ENCODE data around the gene BCL7C.
A peak's percentile ranks its signal among the peaks of the same experiment; 100 is the strongest.

BCL7C gene

GRCh38 chr16:30918614-30919013 is 24.7 kb upstream of the BCL7C start:
- Histone ChIP-seq H2BK120ac (ENCODE audit: low read depth, low read length) (peak overlapping the region; percentile 65), H3K36me3 (replicated peaks in 1 of 2; ENCODE audit: control insufficient read depth in 2 of 2, insufficient read depth in 2 of 2, low read length in 2 of 2) (no peaks in the 10 kb centered on the region), H3K27ac (replicated peaks; ENCODE audit: low read length) (no peak overlapping the region), H3K4me1 (ENCODE audit: control insufficient read depth in 2 of 2, insufficient read depth in 1 of 2, low read depth in 1 of 2, low read length in 2 of 2) (peaks cover 2 to 9% of the 10 kb centered on the region in 2 donors), H2BK5ac (ENCODE audit: low read length) (no peak overlapping the region), H4K8ac (ENCODE audit: low read depth, low read length) (no peak overlapping the region), H3K18ac (ENCODE audit: low read length) (no peak overlapping the region), H3K27me3 (ENCODE audit: control insufficient read depth in 3 of 3, insufficient read depth in 3 of 3, low read depth in 1 of 3, low read length in 3 of 3) (no peaks in the 10 kb centered on the region), H3K79me1 (ENCODE audit: low read depth, low read length) (no peaks in the 10 kb centered on the region), H3K9me3 (replicated peaks in 1 of 2; ENCODE audit: control insufficient read depth in 2 of 2, insufficient read depth in 1 of 2, low read depth in 1 of 2, low read length in 2 of 2) (no peaks in the 10 kb centered on the region), H2BK12ac (ENCODE audit: low read length) (no peak overlapping the region), H4K91ac (ENCODE audit: low read depth, low read length, poor library complexity) (no peak overlapping the region), H2AFZ (ENCODE audit: low read length) (no peak overlapping the region), H2BK15ac (ENCODE audit: low read length) (no peak overlapping the region), H3K23ac (ENCODE audit: low read depth, low read length, poor library complexity) (no peak overlapping the region), H3K4me2 (ENCODE audit: insufficient read depth, low read length, poor library complexity, severe bottlenecking) (no peak overlapping the region), H2AK5ac (ENCODE audit: low read depth, low read length) (peak overlapping the region; percentile 46), H3K9ac (ENCODE audit: low read depth, low read length, poor library complexity) (no peak overlapping the region), H3K14ac (ENCODE audit: low read length) (no peak overlapping the region), H3K4me3 (ENCODE audit: low read length in 2 of 2) (no peak overlapping the region), H3K4ac (ENCODE audit: low read length) (no peak overlapping the region)
- WGBS, 2 donors (ENCODE audit: extremely low coverage in 2 of 2, insufficient read length in 2 of 2, insufficient replicate concordance in 1 of 2): no CpG with 5 or more reads among the region's 1 CpG
- no peak for DNase-seq (ENCODE audit: low spot score)

GRCh38 chr16:30914830-30915229 is 21.0 kb upstream of the BCL7C start:
- no peaks in the 10 kb centered on the region for H3K9me3 ChIP-seq (replicated peaks in 1 of 2; ENCODE audit: control insufficient read depth in 2 of 2, insufficient read depth in 1 of 2, low read depth in 1 of 2, low read length in 2 of 2)
- H3K36me3 ChIP-seq (replicated peaks in 1 of 2; ENCODE audit: control insufficient read depth in 2 of 2, insufficient read depth in 2 of 2, low read length in 2 of 2): no peaks in the 10 kb centered on the region
- H3K4me1 ChIP-seq (ENCODE audit: control insufficient read depth in 2 of 2, insufficient read depth in 1 of 2, low read depth in 1 of 2, low read length in 2 of 2): peaks cover 4 to 19% of the 10 kb centered on the region in 2 donors
- H3K18ac ChIP-seq (ENCODE audit: low read length): peak overlapping the region; percentile 57
- no peak overlapping the region for H3K27ac ChIP-seq (replicated peaks; ENCODE audit: low read length)
- H2BK15ac ChIP-seq (ENCODE audit: low read length): peak overlapping the region; percentile 83
- H2BK12ac ChIP-seq (ENCODE audit: low read length): peak overlapping the region; percentile 98
- H3K14ac ChIP-seq (ENCODE audit: low read length): no peak overlapping the region
- no peak overlapping the region for H2BK5ac ChIP-seq (ENCODE audit: low read length)
- DNase-seq (ENCODE audit: low spot score): no peak
- no peak overlapping the region for H3K23ac ChIP-seq (ENCODE audit: low read depth, low read length, poor library complexity)
- WGBS, 2 donors (ENCODE audit: extremely low coverage in 2 of 2, insufficient read length in 2 of 2, insufficient replicate concordance in 1 of 2): no CpG with 5 or more reads among the region's 3 CpGs
- no peak overlapping the region for H3K9ac ChIP-seq (ENCODE audit: low read depth, low read length, poor library complexity)
- peak overlapping the region; percentile 99 for H2AK5ac ChIP-seq (ENCODE audit: low read depth, low read length)
- no peak overlapping the region for H4K91ac ChIP-seq (ENCODE audit: low read depth, low read length, poor library complexity)
- H2BK120ac ChIP-seq (ENCODE audit: low read depth, low read length): peak overlapping the region; percentile 35
- H2AFZ ChIP-seq (ENCODE audit: low read length): no peak overlapping the region
- H3K79me1 ChIP-seq (ENCODE audit: low read depth, low read length): no peaks in the 10 kb centered on the region
- no peak overlapping the region for H3K4me2 ChIP-seq (ENCODE audit: insufficient read depth, low read length, poor library complexity, severe bottlenecking)
- H4K8ac ChIP-seq (ENCODE audit: low read depth, low read length): no peak overlapping the region
- no peak overlapping the region for H3K4ac ChIP-seq (ENCODE audit: low read length)
- no peak overlapping the region for H3K4me3 ChIP-seq (ENCODE audit: low read length in 2 of 2)
- no peaks in the 10 kb centered on the region for H3K27me3 ChIP-seq (ENCODE audit: control insufficient read depth in 3 of 3, insufficient read depth in 3 of 3, low read depth in 1 of 3, low read length in 3 of 3)

- H3K4me1 ChIP-seq (ENCODE audit: control insufficient read depth in 2 of 2, insufficient read depth in 1 of 2, low read depth in 1 of 2, low read length in 2 of 2): peaks cover 6 to 26% of the 10 kb centered on the region in 2 donors
- H3K14ac ChIP-seq (ENCODE audit: low read length): no peak overlapping the region
- peak overlapping the region; percentile 53 for H4K91ac ChIP-seq (ENCODE audit: low read depth, low read length, poor library complexity)
- H2BK15ac ChIP-seq (ENCODE audit: low read length): peak overlapping the region; percentile 95
- H3K9ac ChIP-seq (ENCODE audit: low read depth, low read length, poor library complexity): no peak overlapping the region
- no peak overlapping the region for H2AFZ ChIP-seq (ENCODE audit: low read length)
- no peaks in the 10 kb centered on the region for H3K36me3 ChIP-seq (replicated peaks in 1 of 2; ENCODE audit: control insufficient read depth in 2 of 2, insufficient read depth in 2 of 2, low read length in 2 of 2)
- H3K79me1 ChIP-seq (ENCODE audit: low read depth, low read length): no peaks in the 10 kb centered on the region
- peak overlapping the region; percentile 87 for H2BK120ac ChIP-seq (ENCODE audit: low read depth, low read length)
- no peaks in the 10 kb centered on the region for H3K9me3 ChIP-seq (replicated peaks in 1 of 2; ENCODE audit: control insufficient read depth in 2 of 2, insufficient read depth in 1 of 2, low read depth in 1 of 2, low read length in 2 of 2)
- H3K23ac ChIP-seq (ENCODE audit: low read depth, low read length, poor library complexity): no peak overlapping the region
- no peaks in the 10 kb centered on the region for H3K27me3 ChIP-seq (ENCODE audit: control insufficient read depth in 3 of 3, insufficient read depth in 3 of 3, low read depth in 1 of 3, low read length in 3 of 3)
- no peak for DNase-seq (ENCODE audit: low spot score)
- no CpG with 5 or more reads among the region's 6 CpGs for WGBS, 2 donors (ENCODE audit: extremely low coverage in 2 of 2, insufficient read length in 2 of 2, insufficient replicate concordance in 1 of 2)
- no peak overlapping the region for H4K8ac ChIP-seq (ENCODE audit: low read depth, low read length)
- H3K27ac ChIP-seq (replicated peaks; ENCODE audit: low read length): no peak overlapping the region
- peak overlapping the region; percentile 12 for H2BK12ac ChIP-seq (ENCODE audit: low read length)
- H2BK5ac ChIP-seq (ENCODE audit: low read length): peak overlapping the region; percentile 90
- peak overlapping the region; percentile 53 for H3K4ac ChIP-seq (ENCODE audit: low read length)
- H3K4me2 ChIP-seq (ENCODE audit: insufficient read depth, low read length, poor library complexity, severe bottlenecking): no peak overlapping the region
- peak overlapping the region; percentile 79 for H2AK5ac ChIP-seq (ENCODE audit: low read depth, low read length)
- peak overlapping the region; percentile 5 for H3K18ac ChIP-seq (ENCODE audit: low read length)
- no peak overlapping the region for H3K4me3 ChIP-seq (ENCODE audit: low read length in 2 of 2)
Observed at GRCh38 chr16:30912794-30913412, 19.0 kb upstream of the BCL7C start.

GRCh38 chr16:30910427-30911029 is 16.7 kb upstream of the BCL7C start:
- Histone ChIP-seq H3K9ac (ENCODE audit: low read depth, low read length, poor library complexity) (peak overlapping the region; percentile 82), H4K8ac (ENCODE audit: low read depth, low read length) (no peak overlapping the region), H3K79me1 (ENCODE audit: low read depth, low read length) (no peaks in the 10 kb centered on the region), H3K14ac (ENCODE audit: low read length) (no peak overlapping the region), H3K9me3 (replicated peaks in 1 of 2; ENCODE audit: control insufficient read depth in 2 of 2, insufficient read depth in 1 of 2, low read depth in 1 of 2, low read length in 2 of 2) (no peaks in the 10 kb centered on the region), H2BK12ac (ENCODE audit: low read length) (peak overlapping the region; percentile 88), H3K36me3 (replicated peaks in 1 of 2; ENCODE audit: control insufficient read depth in 2 of 2, insufficient read depth in 2 of 2, low read length in 2 of 2) (no peaks in the 10 kb centered on the region), H3K27me3 (ENCODE audit: control insufficient read depth in 3 of 3, insufficient read depth in 3 of 3, low read depth in 1 of 3, low read length in 3 of 3) (no peaks in the 10 kb centered on the region), H3K4ac (ENCODE audit: low read length) (no peak overlapping the region), H4K91ac (ENCODE audit: low read depth, low read length, poor library complexity) (no peak overlapping the region), H3K4me3 (ENCODE audit: low read length in 2 of 2) (no peak overlapping the region), H2BK15ac (ENCODE audit: low read length) (peak overlapping the region; percentile 92), H2AK5ac (ENCODE audit: low read depth, low read length) (peak overlapping the region; percentile 99), H3K4me2 (ENCODE audit: insufficient read depth, low read length, poor library complexity, severe bottlenecking) (peak overlapping the region; percentile 38), H2BK5ac (ENCODE audit: low read length) (peak overlapping the region; percentile 96), H3K18ac (ENCODE audit: low read length) (peak overlapping the region; percentile 95), H3K23ac (ENCODE audit: low read depth, low read length, poor library complexity) (peak overlapping the region; percentile 86), H2AFZ (ENCODE audit: low read length) (peak overlapping the region; percentile 68), H3K4me1 (ENCODE audit: control insufficient read depth in 2 of 2, insufficient read depth in 1 of 2, low read depth in 1 of 2, low read length in 2 of 2) (peaks cover 12 to 22% of the 10 kb centered on the region in 2 donors), H2BK120ac (ENCODE audit: low read depth, low read length) (peak overlapping the region; percentile 89), H3K27ac (replicated peaks; ENCODE audit: low read length) (peak overlapping the region; percentile 14)
- no CpG with 5 or more reads among the region's 18 CpGs for WGBS, 2 donors (ENCODE audit: extremely low coverage in 2 of 2, insufficient read length in 2 of 2, insufficient replicate concordance in 1 of 2)
- DNase-seq (ENCODE audit: low spot score): no peak
